Transverse colon (tissue), 4 donors: ENCODE measurements around the gene FZD1. TPM values are rescaled to one million over a fixed set of nuclear protein-coding genes. Genes with fewer than 3 reads are reported as not detected.

Source experiments
- DNase-seq: peaks from one replicate; pipeline ENCODE4 v3.0.0-alpha.2; 2019
- H3K27ac ChIP-seq, 4 donors: fragments of 200-600 bp; sonication (generic); 2 replicates each; pipeline ENCODE4 v1.5.1; 2016 to 2018; ENCODE audit warnings: inconsistent platforms in 4 of 4
- H3K27me3 ChIP-seq: fragments of 200-600 bp; sonication (generic); 2 replicates; pipeline ENCODE4 v1.5.1; 2017; ENCODE audit warnings: inconsistent platforms
- H3K36me3 ChIP-seq, 4 donors: fragments of 200-600 bp; sonication (generic); 2 replicates each; pipeline ENCODE4 v1.5.1; 2017 to 2019; ENCODE audit warnings: inconsistent platforms in 4 of 4
- H3K4me1 ChIP-seq, 4 donors: fragments of 200-600 bp; sonication (generic); 2 replicates each; pipeline ENCODE4 v1.5.1; 2017 to 2020; ENCODE audit warnings: inconsistent platforms in 4 of 4
- H3K4me3 ChIP-seq, 4 donors: fragments of 200-600 bp; sonication (generic); 1 replicate in 1 of 4; 2 replicates in 3 of 4; pipeline versions ENCODE4 v1.5.1 to v1.6.1; 2017 to 2019; ENCODE audit warnings: inconsistent platforms in 4 of 4
- H3K9me3 ChIP-seq, 2 donors: fragments of 200-600 bp; sonication (generic); 2 replicates each; pipeline ENCODE4 v1.5.1; 2017 to 2019; ENCODE audit warnings: inconsistent platforms in 2 of 2
- CTCF ChIP-seq, 5 experiments: fragments of 200-600 bp in 3 of 5; fragments of 450-650 bp in 2 of 5; sonication (generic) in 3 of 5; IDR thresholded peaks; 1 replicate in 2 of 5; 2 replicates in 3 of 5; pipeline ENCODE4 v1.5.1; 2016 to 2017; ENCODE audit warnings: antibody characterized with exemption in 5 of 5, inconsistent platforms in 3 of 5, mild to moderate bottlenecking in 2 of 5, moderate library complexity in 1 of 5
- EP300 ChIP-seq: sonication (generic); formaldehyde crosslinking; IDR thresholded peaks from one replicate; pipeline ENCODE4 v1.6.1; 2017; ENCODE audit warnings: antibody characterized with exemption, low read depth
- POLR2A ChIP-seq: fragments of 450-650 bp; IDR thresholded peaks from one replicate; pipeline ENCODE4 v1.6.1; 2016; ENCODE audit warnings: antibody characterized with exemption, mild to moderate bottlenecking, moderate library complexity
- POLR2AphosphoS5 ChIP-seq, 3 donors: sonication (generic); formaldehyde crosslinking; IDR thresholded peaks; one replicate each; pipeline ENCODE4 v1.6.1; 2016; ENCODE audit warnings: antibody characterized with exemption in 3 of 3
- WGBS, 2 donors: methylation state at CpG; one replicate each; pipeline ENCODE4 v1.1.5; 2018; ENCODE audit warnings: low coverage in 1 of 2; 5-methylcytosine and 5-hydroxymethylcytosine counted together
- in situ Hi-C, 4 donors: fragments of 200-750 bp; cut with MboI; loops; one replicate each; pipeline versions ENCODE4 v1.15.0 to v1.15.1; 2017; ENCODE audit warnings: low sequenced_read_pairs in 3 of 4, low pct_ligation_motif_present in 1 of 4, low pct_unique_long_range_greater_than_20kb in 1 of 4
- intact Hi-C: fragments of 100-400 bp; cut with DNase I; formaldehyde crosslinking; loops from one replicate; pipeline ENCODE4 v1.15.1; 2023; ENCODE audit warnings: low total_unique reads
- total RNA-seq, 4 donors: library from RNA; depleted of rRNA; stranded (reverse); fragments of >200 nt; gene quantifications; one replicate each; pipeline ENCODE4 v1.1.0, GENCODE V29; 2016

FZD1 gene
- 1 to 10 TPM; 5.6 to 9.6 (median 8.1) TPM for total RNA-seq

GRCh38 chr7:91264046-91264923 is at the start of gene FZD1:
Gene FZD1 (plus strand): TSS chr7:91264433. CDS start chr7:91264881, 448 bp downstream.
- Histone ChIP-seq H3K4me3 (peak within 1 kb of the TSS; percentile 90 to 96 (median 93)), H3K27ac (peak within 1 kb of the TSS; percentile 97 to 99 (median 98)), H3K27me3 (no peaks in the 10 kb centered on the region), H3K4me1 (peaks cover 0 to 37% (median 19%) of the 10 kb centered on the region in 4 donors), H3K9me3 (no peaks in the 10 kb centered on the region), H3K36me3 (no peaks in the 10 kb centered on the region)
- in situ Hi-C loops = no loop called here
- WGBS, 2 donors = 0% methylated on average over 6 to 61 of the region's 90 CpGs
- DNase-seq = peak; percentile 96
- peak in 2 of 5 experiments; percentile 13 to 20 for TF ChIP-seq CTCF (IDR thresholded peaks at IDR 0.05)
- peak; percentile 76 to 84 (median 82) for TF ChIP-seq POLR2AphosphoS5 (IDR thresholded peaks at IDR 0.05)
- TF ChIP-seq EP300 = no peak
- TF ChIP-seq POLR2A = peak; percentile 51
- intact Hi-C loops = loop anchor here (10.0 kb wide), 1 partner anchor 179 kb away; no protein-coding TSS in a partner anchor

GRCh38 chr7:91226411-91226810 is 37.8 kb upstream of the FZD1 start:
- Histone ChIP-seq H3K27me3 (no peaks in the 10 kb centered on the region), H3K4me1 (no peaks in the 10 kb centered on the region), H3K4me3 (no peak overlapping the region), H3K9me3 (no peaks in the 10 kb centered on the region), H3K36me3 (no peaks in the 10 kb centered on the region), H3K27ac (no peak overlapping the region)
- 73% methylated on average over 2 of the region's 2 CpGs for WGBS, 2 donors
- no peak for DNase-seq
- intact Hi-C loops = no loop called here
- in situ Hi-C loops = no loop called here
- TF ChIP-seq POLR2A (no peak), POLR2AphosphoS5 (IDR thresholded peaks at IDR 0.05) (no peak), EP300 (no peak), CTCF (IDR thresholded peaks at IDR 0.05) (no peak)

GRCh38 chr7:91228327-91228726 is 35.9 kb upstream of the FZD1 start:
- in situ Hi-C loops = no loop called here
- no peak for DNase-seq
- no peaks in the 10 kb centered on the region for H3K36me3 ChIP-seq
- H3K27ac ChIP-seq = no peak overlapping the region
- 83 to 88% methylated on average over 2 of the region's 2 CpGs for WGBS, 2 donors
- H3K4me3 ChIP-seq = no peak overlapping the region
- H3K9me3 ChIP-seq = no peaks in the 10 kb centered on the region
- intact Hi-C loops = no loop called here
- H3K4me1 ChIP-seq = no peaks in the 10 kb centered on the region
- H3K27me3 ChIP-seq = no peaks in the 10 kb centered on the region
- TF ChIP-seq EP300 (no peak), CTCF (IDR thresholded peaks at IDR 0.05) (no peak), POLR2AphosphoS5 (IDR thresholded peaks at IDR 0.05) (no peak), POLR2A (no peak)

GRCh38 chr7:91228927-91229558 is 35.2 kb upstream of the FZD1 start:
- no peaks in the 10 kb centered on the region for H3K36me3 ChIP-seq
- WGBS, 2 donors = 85 to 88% methylated on average over 2 of the region's 2 CpGs
- no peaks in the 10 kb centered on the region for H3K27me3 ChIP-seq
- H3K4me1 ChIP-seq = no peaks in the 10 kb centered on the region
- H3K27ac ChIP-seq = no peak overlapping the region
- no peaks in the 10 kb centered on the region for H3K9me3 ChIP-seq
- in situ Hi-C loops (no loop called here), intact Hi-C loops (no loop called here)
- DNase-seq = no peak
- TF ChIP-seq POLR2A (no peak), EP300 (no peak), CTCF (IDR thresholded peaks at IDR 0.05) (no peak), POLR2AphosphoS5 (IDR thresholded peaks at IDR 0.05) (no peak)
- no peak overlapping the region for H3K4me3 ChIP-seq
